Stimulated activated CD8-positive, alpha-beta memory T cell treated with anti-CD3 and anti-CD28 coated beads, Interleukin-7, amount 100 ng/mL, for 48 hours (primary cell): ENCODE data around the gene MINDY4B.
"Not testable (repeated sequence)": the region's sequence is repeated elsewhere in the genome, so short reads cannot be mapped to it uniquely, and the experiment has no call there.

Experiments used
- DNase-seq, 2 donors: peaks; one replicate each; pipeline ENCODE4 v3.0.0-alpha.2; 2020; ENCODE audit warnings: low read depth in 1 of 2; ENCODE audit errors: extremely low read depth in 1 of 2

MINDY4B gene

GRCh38 chr3:150899141-150899540 is 6.1 kb downstream of the MINDY4B start:
- DNase-seq, result no peak

DNA sequence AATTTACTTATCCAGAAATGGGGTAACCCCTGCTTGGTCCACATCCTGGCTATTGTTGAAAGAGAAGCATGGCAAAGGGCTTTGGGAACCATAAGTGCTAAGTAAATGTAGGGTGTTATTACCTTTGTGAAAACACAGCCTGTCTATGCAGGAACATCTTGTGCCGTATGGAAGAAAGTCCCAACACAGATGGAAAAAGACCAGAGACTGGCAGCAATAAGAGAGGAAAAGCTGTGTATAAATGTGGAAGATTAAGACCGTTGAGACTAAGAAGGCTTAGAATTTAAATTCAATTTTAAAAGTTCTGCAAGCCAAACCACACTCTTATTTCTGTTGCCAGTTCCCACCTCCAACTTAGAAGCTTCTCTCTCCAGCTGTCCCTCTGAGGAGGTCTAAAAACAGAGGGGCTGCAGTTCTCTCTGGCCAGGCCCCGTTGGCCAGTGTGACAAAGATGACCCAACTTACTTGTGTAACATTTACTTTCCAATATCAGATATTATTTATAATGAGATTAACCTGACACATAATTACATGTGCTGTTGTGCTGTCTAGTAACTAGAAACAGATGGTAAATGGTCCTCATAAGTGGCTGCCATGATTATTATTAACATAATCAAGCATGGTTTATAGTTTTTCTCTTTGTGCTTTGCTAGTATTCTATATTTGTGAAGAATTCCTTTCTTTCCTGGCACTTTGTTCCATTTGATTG is 7.0 kb downstream of the MINDY4B start:
- no peak for DNase-seq

- no peak for DNase-seq
These were observed 7.6 kb downstream of the MINDY4B start for GRCh38 chr3:150897592-150897991.

- no peak for DNase-seq
These were observed 14.4 kb downstream of the MINDY4B start for GRCh38 chr3:150890831-150891230.

GRCh38 chr3:150890295-150890694 is 14.9 kb downstream of the MINDY4B start:
- no peak for DNase-seq

DNA sequence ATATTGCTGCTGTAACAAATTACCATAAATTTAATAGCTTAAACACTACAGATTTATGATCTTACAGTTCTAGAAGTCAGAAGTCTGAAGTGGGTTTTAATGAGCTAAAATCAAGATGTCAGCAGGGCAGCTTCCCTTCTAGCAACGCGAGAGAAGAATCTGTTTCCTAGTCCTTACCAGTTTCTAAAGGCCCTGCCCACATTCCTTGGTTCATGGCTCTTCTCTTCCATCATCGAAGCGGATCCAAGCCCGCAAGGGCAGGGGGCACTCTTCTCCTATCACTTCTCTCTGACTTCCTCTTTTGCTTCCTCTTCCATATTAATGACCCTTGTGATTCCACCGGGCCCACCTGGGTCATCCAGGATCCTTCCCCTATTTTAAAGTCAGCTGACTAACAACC is 16.1 kb downstream of the MINDY4B start:
- DNase-seq, result no peak

GRCh38 chr3:150887031-150887430 is 18.2 kb downstream of the MINDY4B start:
- DNase-seq, result no peak

GRCh38 chr3:150885535-150885934 is 19.7 kb downstream of the MINDY4B start:
- no peak for DNase-seq

GRCh38 chr3:150878996-150879575 is 26.2 kb downstream of the MINDY4B start:
- DNase-seq, result no peak

- no peak for DNase-seq
These were observed 26.9 kb downstream of the MINDY4B start for GRCh38 chr3:150878290-150878689.

DNA sequence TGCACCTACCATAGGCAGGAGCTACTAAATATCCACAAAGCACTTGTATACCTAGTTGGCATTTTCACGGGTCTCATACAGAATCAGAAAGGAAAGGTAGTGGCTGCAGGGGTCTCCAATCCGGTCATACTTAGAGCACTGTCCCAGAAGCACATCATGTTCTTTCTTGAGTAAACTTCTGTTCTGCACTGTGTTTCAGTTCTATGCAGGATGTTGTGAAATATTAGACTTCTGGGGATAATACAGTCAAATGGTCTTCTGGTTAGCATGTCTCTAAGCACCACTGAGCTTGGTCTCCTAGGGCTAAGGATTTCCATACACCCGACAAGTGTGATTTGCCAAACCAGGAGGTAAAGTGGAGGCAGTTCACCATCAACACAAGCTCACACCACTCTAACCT is 27.9 kb downstream of the MINDY4B start:
- no peak for DNase-seq

DNA sequence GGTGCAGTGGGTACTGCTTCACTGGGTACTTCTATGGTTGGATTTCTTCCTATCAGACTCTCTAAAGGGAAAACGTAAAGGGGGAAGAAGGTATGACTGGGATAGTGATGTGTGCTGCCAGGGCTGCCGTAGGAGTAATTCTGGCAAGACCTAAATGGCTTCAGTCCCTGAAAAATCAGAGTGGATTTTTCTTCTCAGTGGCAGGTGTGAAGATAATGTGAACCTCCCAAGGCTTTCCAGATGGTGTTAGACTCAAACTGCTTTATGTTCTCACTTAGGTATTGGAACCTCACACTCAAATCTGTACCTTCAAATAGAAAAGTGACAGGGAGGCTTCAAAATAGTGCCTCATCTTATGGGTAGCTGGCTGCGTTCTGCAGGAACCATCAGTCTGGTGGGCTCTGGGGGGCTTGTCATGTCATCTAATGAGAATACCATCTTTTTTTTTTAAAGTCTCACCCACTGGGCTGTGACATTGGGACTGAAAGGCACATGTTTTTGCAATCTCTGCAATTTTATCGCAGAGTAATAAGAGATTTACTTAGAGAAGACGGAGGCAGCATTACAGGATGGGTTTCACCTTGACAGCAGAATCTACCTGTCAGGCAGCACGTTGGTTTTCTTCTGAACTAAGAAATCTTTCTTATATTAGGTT is 28.5 kb downstream of the MINDY4B start:
- DNase-seq, result no peak

DNA sequence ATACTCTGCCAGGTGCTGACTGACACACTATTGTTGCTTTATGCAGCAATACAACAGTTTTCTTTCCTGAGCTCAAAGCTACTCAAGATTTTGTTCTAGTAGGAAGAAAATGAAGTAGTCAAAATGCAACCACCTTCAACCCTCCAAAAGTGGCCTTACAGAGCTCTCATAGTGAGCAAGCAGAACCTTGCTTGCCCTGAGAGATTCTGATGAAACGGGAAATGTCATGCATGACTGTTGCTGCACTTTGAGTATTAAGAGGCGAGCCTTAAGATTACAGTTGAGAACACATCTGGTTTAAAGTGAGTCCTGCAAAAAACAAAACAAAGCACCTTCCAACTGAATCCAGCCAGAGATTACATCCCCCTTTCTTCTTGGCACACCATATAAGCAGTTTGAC is 29.7 kb downstream of the MINDY4B start:
- no peak for DNase-seq

GRCh38 chr3:150874666-150875219 is 30.5 kb downstream of the MINDY4B start:
- DNase-seq, result no peak

- no peak for DNase-seq
These were observed 34.0 kb downstream of the MINDY4B start for GRCh38 chr3:150871192-150871591.

- DNase-seq, result no peak
These were observed 34.8 kb downstream of the MINDY4B start for GRCh38 chr3:150870406-150870805.

DNA sequence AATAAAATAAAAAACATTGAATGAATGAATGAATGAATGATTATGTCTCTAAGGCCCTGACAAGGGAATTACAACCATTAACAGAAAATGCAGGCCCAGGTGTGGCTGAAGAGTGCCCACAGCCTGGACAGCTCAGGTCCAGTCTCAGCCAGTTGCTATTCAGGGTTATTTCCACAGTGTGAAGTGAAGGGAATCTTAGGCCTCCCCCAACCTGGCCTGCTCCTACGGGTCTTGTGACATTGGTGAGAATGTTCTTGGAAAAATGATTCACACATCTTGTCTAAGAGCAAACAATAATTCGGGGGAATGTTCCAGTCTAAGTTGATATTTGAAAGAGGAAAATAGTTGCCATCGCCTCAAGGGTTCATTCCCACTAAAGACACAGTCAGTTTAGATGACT is 37.0 kb downstream of the MINDY4B start:
- no peak for DNase-seq

DNA sequence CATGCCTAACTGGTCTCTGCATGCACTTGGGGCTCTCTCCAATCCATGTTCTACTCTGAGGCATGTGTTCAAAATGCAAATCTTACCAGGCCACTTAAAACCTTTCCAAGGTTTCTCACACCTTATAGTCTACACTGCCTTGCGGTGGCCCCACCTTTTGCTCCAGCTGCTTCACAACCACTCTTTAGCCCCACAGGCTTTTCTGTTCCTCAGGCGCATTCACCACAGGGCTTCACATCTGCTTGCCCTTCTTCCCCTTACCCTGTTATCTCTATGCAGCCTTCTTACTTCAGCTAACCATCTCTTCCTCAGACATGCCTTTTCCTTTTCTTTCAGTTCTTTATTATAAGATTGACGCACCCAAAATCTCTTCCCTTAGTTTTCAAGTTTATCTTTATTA is 37.8 kb downstream of the MINDY4B start:
- DNase-seq, result no peak

GRCh38 chr3:150863921-150864320 is 41.3 kb downstream of the MINDY4B start:
- DNase-seq, result not testable (repeated sequence)

GRCh38 chr3:150861851-150862250 is 43.4 kb downstream of the MINDY4B start:
- no peak for DNase-seq

GRCh38 chr3:150857936-150858335 is 47.3 kb downstream of the MINDY4B start:
- not testable (repeated sequence) for DNase-seq

GRCh38 chr3:150850191-150850590 is 55.0 kb downstream of the MINDY4B start:
- DNase-seq, result no peak
